ENCODE measurements around the gene REV1. TPM values are rescaled to one million over a fixed set of nuclear protein-coding genes. Genes with fewer than 3 reads are reported as not detected.
"Not testable (repeated sequence)": the region's sequence is repeated elsewhere in the genome, so short reads cannot be mapped to it uniquely, and the experiment has no call there.

REV1 gene
- total and polyA plus RNA-seq, 2 experiments from 2014 or later: 32.9 to 46.7 TPM

GRCh38 chr2:99376254-99376864 is 113.5 kb downstream of the REV1 start:
- Histone ChIP-seq H3K4me3 (no peak overlapping the region), H4K20me1 (replicated peaks; ENCODE audit: insufficient read depth) (no peaks in the 10 kb centered on the region), H3F3A (replicated peaks; ENCODE audit: low read depth) (no peaks in the 10 kb centered on the region), H3K9me2 (ENCODE audit: insufficient read depth) (no peaks in the 10 kb centered on the region), H3K79me2 (replicated peaks; ENCODE audit: insufficient read depth) (no peaks in the 10 kb centered on the region), H3K27me3 (ENCODE audit: insufficient read depth) (no peaks in the 10 kb centered on the region), H3K4me2 (no peak overlapping the region), H3K4me1 (ENCODE audit: insufficient read depth) (peaks cover 4% of the 10 kb centered on the region; the same call in 1 of the 2 replicates), H3K36me3 (ENCODE audit: insufficient read depth) (peaks cover 23% of the 10 kb centered on the region), H2AFZ (no peak overlapping the region), H3K27ac (ENCODE audit: low read depth) (no peak overlapping the region)
- no peaks in the 10 kb centered on the region for H3K27me3 Mint-ChIP-seq (ENCODE audit: insufficient read depth, low read depth, poor library complexity)
- H3K27ac Mint-ChIP-seq: no peak overlapping the region
- peaks cover 8% of the 10 kb centered on the region; the same call in 2 of the 3 replicates for H3K4me1 Mint-ChIP-seq
- no peak for TF ChIP-seq ZNF331 (CRISPR knock-in tag; IDR thresholded peaks at IDR 0.05; ENCODE audit: low read depth)
- H3K9me3 Mint-ChIP-seq: no peaks in the 10 kb centered on the region; the same call in 2 of the 3 replicates
- no peak for ATAC-seq
- no peak for DNase-seq (ENCODE audit: low spot score)
- H3K36me3 Mint-ChIP-seq (ENCODE audit: low read depth): peaks cover 89% of the 10 kb centered on the region
- no peak overlapping the region for H3K4me3 Mint-ChIP-seq

- H3K27me3 ChIP-seq (ENCODE audit: insufficient read depth): no peaks in the 10 kb centered on the region
- Mint-ChIP-seq H3K36me3 (ENCODE audit: low read depth) (peaks cover 86% of the 10 kb centered on the region), H3K27me3 (ENCODE audit: insufficient read depth, low read depth, poor library complexity) (no peaks in the 10 kb centered on the region), H3K4me3 (no peak overlapping the region), H3K4me1 (no peaks in the 10 kb centered on the region), H3K27ac (no peak overlapping the region), H3K9me3 (no peaks in the 10 kb centered on the region; the same call in 2 of the 3 replicates)
- H3K4me1 ChIP-seq (ENCODE audit: insufficient read depth): no peaks in the 10 kb centered on the region
- no peak for TF ChIP-seq EZH2phosphoT487 (IDR thresholded peaks at IDR 0.05; ENCODE audit: unreplicated experiment)
- no peaks in the 10 kb centered on the region for H3F3A ChIP-seq (replicated peaks; ENCODE audit: low read depth)
- no peak overlapping the region for H3K4me3 ChIP-seq
- H2AFZ ChIP-seq: no peak overlapping the region
- no peak for DNase-seq (ENCODE audit: low spot score)
- H3K36me3 ChIP-seq (ENCODE audit: insufficient read depth): peaks cover 29% of the 10 kb centered on the region
- no peaks in the 10 kb centered on the region for H4K20me1 ChIP-seq (replicated peaks; ENCODE audit: insufficient read depth)
- H3K9me2 ChIP-seq (ENCODE audit: insufficient read depth): no peaks in the 10 kb centered on the region
- no peaks in the 10 kb centered on the region for H3K79me2 ChIP-seq (replicated peaks; ENCODE audit: insufficient read depth)
- no peak for ATAC-seq
- no peak overlapping the region for H3K27ac ChIP-seq (ENCODE audit: low read depth)
- H3K4me2 ChIP-seq: no peak overlapping the region
Measured at GRCh38 chr2:99374747-99375146, 115.1 kb downstream of the REV1 start.

- H3K27me3 ChIP-seq (ENCODE audit: insufficient read depth): no peaks in the 10 kb centered on the region
- no peaks in the 10 kb centered on the region for H3F3A ChIP-seq (replicated peaks; ENCODE audit: low read depth)
- Mint-ChIP-seq H3K27me3 (ENCODE audit: insufficient read depth, low read depth, poor library complexity) (no peaks in the 10 kb centered on the region), H3K4me1 (no peaks in the 10 kb centered on the region), H3K9me3 (no peaks in the 10 kb centered on the region; the same call in 2 of the 3 replicates), H3K4me3 (no peak overlapping the region), H3K36me3 (ENCODE audit: low read depth) (peaks cover 90% of the 10 kb centered on the region), H3K27ac (no peak overlapping the region)
- H3K27ac ChIP-seq (ENCODE audit: low read depth): no peak overlapping the region
- no peaks in the 10 kb centered on the region for H3K4me1 ChIP-seq (ENCODE audit: insufficient read depth)
- H3K9me2 ChIP-seq (ENCODE audit: insufficient read depth): no peaks in the 10 kb centered on the region
- ATAC-seq: no peak
- no peaks in the 10 kb centered on the region for H3K79me2 ChIP-seq (replicated peaks; ENCODE audit: insufficient read depth)
- no peak overlapping the region for H2AFZ ChIP-seq
- H3K4me3 ChIP-seq: no peak overlapping the region
- TF ChIP-seq ZNF331 (CRISPR knock-in tag; IDR thresholded peaks at IDR 0.05; ENCODE audit: low read depth): no peak
- no peak for TF ChIP-seq ZNF114 (CRISPR knock-in tag; IDR thresholded peaks at IDR 0.05)
- TF ChIP-seq NANOG (IDR thresholded peaks at IDR 0.05; ENCODE audit: borderline replicate concordance): no peak
- no peak for DNase-seq (ENCODE audit: low spot score)
- no peak overlapping the region for H3K4me2 ChIP-seq
- H3K36me3 ChIP-seq (ENCODE audit: insufficient read depth): peaks cover 36% of the 10 kb centered on the region
- H4K20me1 ChIP-seq (replicated peaks; ENCODE audit: insufficient read depth): no peaks in the 10 kb centered on the region
Measured at GRCh38 chr2:99373144-99373543, 116.7 kb downstream of the REV1 start.

DNA sequence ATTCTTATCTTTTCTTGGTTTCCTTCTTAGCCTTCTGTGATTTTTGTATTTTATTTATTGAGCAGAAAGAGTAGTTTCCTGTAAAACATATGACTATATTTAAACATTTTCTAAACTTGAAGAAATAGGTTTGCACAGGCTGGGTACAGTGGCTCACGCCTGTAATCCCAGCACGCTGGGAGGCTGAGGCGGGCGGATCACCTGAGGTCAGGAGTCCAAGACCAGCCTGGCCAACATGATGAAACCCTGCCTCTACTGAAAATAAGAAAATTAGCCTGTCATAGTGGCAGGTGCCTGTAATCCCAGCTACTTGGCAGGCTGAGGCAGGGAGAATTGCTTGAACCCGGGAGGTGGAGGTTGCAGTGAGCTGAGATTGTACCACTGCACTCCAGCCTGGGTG is 121.0 kb downstream of the REV1 start:
- peaks cover 84% of the 10 kb centered on the region for H3K36me3 Mint-ChIP-seq (ENCODE audit: low read depth)
- H3K4me1 ChIP-seq (ENCODE audit: insufficient read depth); H3K4me3 ChIP-seq; H3K9me3 Mint-ChIP-seq; H2AFZ ChIP-seq; H3K27ac ChIP-seq (ENCODE audit: low read depth); H3K4me3 Mint-ChIP-seq; H3K4me1 Mint-ChIP-seq; H3K4me2 ChIP-seq; ATAC-seq; H3K9me2 ChIP-seq (ENCODE audit: insufficient read depth); H3K27me3 ChIP-seq (ENCODE audit: insufficient read depth); H3K27me3 Mint-ChIP-seq (ENCODE audit: insufficient read depth, low read depth, poor library complexity); H3K27ac Mint-ChIP-seq; H3F3A ChIP-seq (replicated peaks; ENCODE audit: low read depth); H4K20me1 ChIP-seq (replicated peaks; ENCODE audit: insufficient read depth); H3K79me2 ChIP-seq (replicated peaks; ENCODE audit: insufficient read depth); DNase-seq (ENCODE audit: low spot score): not testable (repeated sequence)
- H3K36me3 ChIP-seq (ENCODE audit: insufficient read depth): peaks cover 66% of the 10 kb centered on the region

Measured in GM23338 (cell line).